Measurements from ENCODE around the gene CD46. TPM values are rescaled to one million over a fixed set of nuclear protein-coding genes. Genes with fewer than 3 reads are reported as not detected.
A peak's percentile ranks its signal among the peaks of the same experiment; 100 is the strongest.

CD46 gene
- total and polyA plus RNA-seq, 10 of the 15 experiments (the other 5 are each of a cell fraction or from before 2014, with no cell fraction given) = 61.1 to 198 (median 81.4) TPM

DNA sequence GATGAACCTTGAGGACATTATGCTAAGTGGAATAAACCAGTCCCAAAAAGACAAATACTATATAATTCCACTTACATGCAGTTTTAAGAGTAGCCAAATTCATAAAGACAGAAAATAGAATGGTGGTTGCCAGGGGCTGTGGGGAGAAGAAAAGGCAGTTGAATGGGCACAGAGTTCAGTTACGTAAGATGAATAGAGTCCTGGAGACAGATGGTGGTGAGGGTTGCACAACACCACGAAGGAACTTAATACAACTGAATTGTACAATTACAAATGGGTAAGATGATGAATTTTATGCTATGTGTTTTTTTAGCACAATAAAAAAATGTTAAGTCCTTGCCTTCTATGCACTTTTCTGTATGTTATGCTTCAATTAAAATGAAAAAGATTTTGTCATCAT lies 92.5 kb downstream of the CD46 start (continued):
- TF ChIP-seq FOXK2 (IDR thresholded peaks at IDR 0.05) (no peak), LARP7 (IDR thresholded peaks at IDR 0.05) (no peak), YY1 (IDR thresholded peaks at IDR 0.05; ENCODE audit: low read depth, low read length) (no peak)

MicroRNAs within 50 kb of the gene (microRNA counts, 767-probe panel; counts per million panel counts)
- 5,724 counts per million, percentile 99 among the panel's probes with 10 or more counts for microRNA hsa-miR-29b-3p
- 3,687 counts per million, percentile 94 among the panel's probes with 10 or more counts for microRNA hsa-miR-29c-3p

Small RNA genes within 50 kb of the gene (small RNA-seq; reads per million reads assigned to genes)
- not detected for gene RNA5SP534

Other genes starting within 250 kb of the CD46 start
- gene CR1L, start 106.9 kb upstream of the CD46 start, total RNA-seq (2014; rRNA removed) = not detected in 2 replicates
- gene CR1L, start 106.9 kb upstream of the CD46 start, total RNA-seq (2014; rRNA removed; fragmentation: Illumina TruSeq; extraction: Trizol) = not detected in 2 replicates
- gene CR1L, start 106.9 kb upstream of the CD46 start, total RNA-seq (2021) = not detected in 2 replicates
- gene CR1L, start 106.9 kb upstream of the CD46 start, polyA plus RNA-seq (2011; rRNA removed) = not detected in 2 replicates
- gene CR1L, start 106.9 kb upstream of the CD46 start, polyA plus RNA-seq (2014; fragmentation: Illumina TruSeq; extraction: Trizol) = not detected in 2 replicates
- under 1 TPM in 1 of 2 experiments, not detected in 1; 0.11 TPM for gene CR1L, start 106.9 kb upstream of the CD46 start, polyA plus RNA-seq (2014; fragmentation: Nextera tagmentation; extraction: Ambion mirVana)
- gene CR1L, start 106.9 kb upstream of the CD46 start, polyA plus RNA-seq (2014; rRNA removed) = not detected in 2 replicates
- gene CR1L, start 106.9 kb upstream of the CD46 start, polyA plus RNA-seq (2016; fragmentation: Nextera tagmentation; extraction: Ambion mirVana) = not detected
- gene CD34, start 159.1 kb downstream of the CD46 start, total RNA-seq (2014; rRNA removed) = not detected in 2 replicates
- not detected in 2 replicates for gene CD34, start 159.1 kb downstream of the CD46 start, total RNA-seq (2014; rRNA removed; fragmentation: Illumina TruSeq; extraction: Trizol)
- 0.08 TPM in 1 of 2 replicates, not detected in the other for gene CD34, start 159.1 kb downstream of the CD46 start, total RNA-seq (2021)
- gene CD34, start 159.1 kb downstream of the CD46 start, polyA plus RNA-seq (2011; rRNA removed) = under 0.01 and 0.03 TPM in 2 replicates
- not detected in 2 replicates for gene CD34, start 159.1 kb downstream of the CD46 start, polyA plus RNA-seq (2014; fragmentation: Illumina TruSeq; extraction: Trizol)
- gene CD34, start 159.1 kb downstream of the CD46 start, polyA plus RNA-seq (2014; fragmentation: Nextera tagmentation; extraction: Ambion mirVana) = under 1 TPM in 1 of 2 experiments, not detected in 1; 0.02 TPM
- gene CD34, start 159.1 kb downstream of the CD46 start, polyA plus RNA-seq (2014; rRNA removed) = 0.03 and 0.05 TPM in 2 replicates
- gene CD34, start 159.1 kb downstream of the CD46 start, polyA plus RNA-seq (2016; fragmentation: Nextera tagmentation; extraction: Ambion mirVana) = not detected